Loucy (cell line): ENCODE results near the gene SPIRE2.
"Not testable (repeated sequence)": the region's sequence is repeated elsewhere in the genome, so short reads cannot be mapped to it uniquely, and the experiment has no call there.

Source experiments
- H2AFZ ChIP-seq: fragments of 200-600 bp; sonication (generic); 2 replicates; pipeline ENCODE4 v1.6.0; 2016; ENCODE audit warnings: antibody characterized with exemption, mild to moderate bottlenecking, low read length, moderate library complexity
- H3F3A ChIP-seq: fragments of 200-600 bp; 2 replicates; pipeline ENCODE4 v1.6.0; 2016; ENCODE audit warnings: antibody characterized with exemption, low read depth, mild to moderate bottlenecking
- H3K27me3 ChIP-seq: fragments of 200-600 bp; sonication (generic); 2 replicates; pipeline ENCODE4 v1.6.1; 2014; ENCODE audit warnings: low read length, mild to moderate bottlenecking; ENCODE audit not compliant: insufficient read depth, poor library complexity, severe bottlenecking
- H3K36me3 ChIP-seq: fragments of 200-600 bp; sonication (generic); 2 replicates; pipeline ENCODE4 v1.6.1; 2016; ENCODE audit warnings: low read length; ENCODE audit not compliant: insufficient read depth
- H3K4me1 ChIP-seq: fragments of 200-600 bp; sonication (generic); 2 replicates; pipeline ENCODE4 v1.5.1; 2014; ENCODE audit warnings: low read length, mild to moderate bottlenecking; ENCODE audit not compliant: insufficient read depth, poor library complexity, severe bottlenecking
- H3K4me2 ChIP-seq: fragments of 200-600 bp; sonication (generic); 2 replicates; pipeline ENCODE4 v1.6.0; 2014; ENCODE audit warnings: antibody characterized with exemption, low read length, low read depth, mild to moderate bottlenecking; ENCODE audit not compliant: poor library complexity, severe bottlenecking
- H3K4me3 ChIP-seq: fragments of 200-600 bp; sonication (generic); 2 replicates; pipeline ENCODE4 v1.5.1; 2014; ENCODE audit warnings: low read length, mild to moderate bottlenecking, mixed read lengths; ENCODE audit not compliant: poor library complexity, severe bottlenecking
- H3K79me2 ChIP-seq: fragments of 200-600 bp; sonication (generic); 2 replicates; pipeline ENCODE4 v1.6.1; 2014; ENCODE audit warnings: low read length; ENCODE audit not compliant: insufficient read depth
- H3K9ac ChIP-seq: fragments of 200-600 bp; sonication (generic); 2 replicates; pipeline ENCODE4 v1.6.0; 2014; ENCODE audit warnings: mild to moderate bottlenecking, low read depth, low read length, moderate library complexity; ENCODE audit not compliant: poor library complexity, severe bottlenecking
- H3K9me2 ChIP-seq: fragments of 200-600 bp; sonication (generic); replicated peaks from 2 replicates; pipeline ENCODE4 v1.6.1; 2016; ENCODE audit warnings: low read depth, low read length, mixed read lengths
- H3K9me3 ChIP-seq: fragments of 200-600 bp; sonication (generic); 2 replicates; pipeline ENCODE4 v1.6.1; 2014; ENCODE audit warnings: mild to moderate bottlenecking, antibody characterized with exemption, low read length, low read depth; ENCODE audit not compliant: insufficient read depth
- H4K20me1 ChIP-seq: fragments of 200-600 bp; sonication (generic); 2 replicates; pipeline ENCODE4 v1.6.0; 2014; ENCODE audit warnings: antibody characterized with exemption, low read length, mild to moderate bottlenecking; ENCODE audit not compliant: insufficient read depth, poor library complexity, severe bottlenecking
- CTCF ChIP-seq: fragments of 200-600 bp; sonication (generic); conservative IDR thresholded peaks from 2 replicates; pipeline ENCODE4 v1.5.1; 2014; ENCODE audit warnings: mild to moderate bottlenecking, antibody characterized with exemption, low read length
- EZH2phosphoT487 ChIP-seq: fragments of 200-600 bp; IDR thresholded peaks from 2 replicates; pipeline ENCODE4 v1.6.1; 2018; ENCODE audit warnings: antibody characterized with exemption, mild to moderate bottlenecking, moderate library complexity, borderline replicate concordance

The SPIRE2 gene

GRCh38 chr16:89829630-89830437, 1.6 kb downstream of the SPIRE2 start:
- no peaks in the 10 kb centered on the region for H3K79me2 ChIP-seq
- no peak for TF ChIP-seq CTCF
- no peak for TF ChIP-seq EZH2phosphoT487
- H3K9me2 ChIP-seq, result no peaks in the 10 kb centered on the region
- no peaks in the 10 kb centered on the region for H3F3A ChIP-seq
- H4K20me1 ChIP-seq, result no peaks in the 10 kb centered on the region
- H3K4me3 ChIP-seq, result no peak overlapping the region
- H3K9ac ChIP-seq, result no peak overlapping the region
- no peaks in the 10 kb centered on the region for H3K36me3 ChIP-seq
- no peaks in the 10 kb centered on the region for H3K4me1 ChIP-seq
- H2AFZ ChIP-seq, result no peak overlapping the region
- H3K4me2 ChIP-seq, result no peak overlapping the region
- no peaks in the 10 kb centered on the region for H3K27me3 ChIP-seq
- no peaks in the 10 kb centered on the region for H3K9me3 ChIP-seq

GRCh38 chr16:89831810-89832328, 3.6 kb downstream of the SPIRE2 start:
- Histone ChIP-seq H3K4me2 (no peak overlapping the region), H2AFZ (no peak overlapping the region), H3K9ac (no peak overlapping the region), H3K9me2 (no peaks in the 10 kb centered on the region), H3K4me1 (no peaks in the 10 kb centered on the region), H3K9me3 (no peaks in the 10 kb centered on the region), H3K36me3 (no peaks in the 10 kb centered on the region), H4K20me1 (no peaks in the 10 kb centered on the region), H3K4me3 (no peak overlapping the region), H3K79me2 (no peaks in the 10 kb centered on the region), H3K27me3 (no peaks in the 10 kb centered on the region), H3F3A (no peaks in the 10 kb centered on the region)
- TF ChIP-seq CTCF, result no peak
- TF ChIP-seq EZH2phosphoT487, result no peak

GRCh38 chr16:89833664-89834363, 5.5 kb downstream of the SPIRE2 start:
- not testable (repeated sequence) for H2AFZ ChIP-seq, H3K4me1 ChIP-seq, H3F3A ChIP-seq, H3K4me2 ChIP-seq, H3K27me3 ChIP-seq, H3K9me3 ChIP-seq, H3K9me2 ChIP-seq, H3K79me2 ChIP-seq, H4K20me1 ChIP-seq, H3K4me3 ChIP-seq, H3K36me3 ChIP-seq, H3K9ac ChIP-seq

DNA sequence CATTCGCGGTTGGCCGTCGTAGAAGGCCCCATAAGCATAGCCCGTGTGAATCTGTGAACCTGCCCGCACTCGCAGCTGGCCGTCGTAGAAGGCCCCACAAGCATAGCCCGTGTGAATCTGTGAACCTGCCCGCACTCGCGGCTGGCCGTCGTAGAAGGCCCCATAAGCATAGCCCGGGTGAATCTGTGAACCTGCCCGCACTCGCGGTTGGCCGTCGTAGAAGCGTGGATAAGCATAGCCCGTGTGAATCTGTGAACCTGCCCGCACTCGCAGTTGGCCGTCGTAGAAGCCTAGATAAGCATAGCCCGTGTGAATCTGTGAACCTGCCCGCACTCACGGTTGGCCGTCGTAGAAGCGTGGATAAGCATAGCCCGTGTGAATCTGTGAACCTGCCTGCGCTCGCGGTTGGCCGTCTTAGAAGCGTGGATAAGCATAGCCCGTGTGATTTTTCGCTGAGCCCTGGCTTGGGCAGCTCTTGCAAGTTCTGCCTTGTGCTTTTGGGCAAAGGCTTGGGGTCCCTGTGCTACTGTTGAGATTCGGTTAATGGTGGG, 6.6 kb downstream of the SPIRE2 start:
- not testable (repeated sequence) for H2AFZ ChIP-seq, H3K4me1 ChIP-seq, H3K9me3 ChIP-seq, H3F3A ChIP-seq, H3K4me3 ChIP-seq, H3K4me2 ChIP-seq, H3K9me2 ChIP-seq, H3K79me2 ChIP-seq, H3K9ac ChIP-seq, H3K27me3 ChIP-seq, H3K36me3 ChIP-seq, H4K20me1 ChIP-seq

DNA sequence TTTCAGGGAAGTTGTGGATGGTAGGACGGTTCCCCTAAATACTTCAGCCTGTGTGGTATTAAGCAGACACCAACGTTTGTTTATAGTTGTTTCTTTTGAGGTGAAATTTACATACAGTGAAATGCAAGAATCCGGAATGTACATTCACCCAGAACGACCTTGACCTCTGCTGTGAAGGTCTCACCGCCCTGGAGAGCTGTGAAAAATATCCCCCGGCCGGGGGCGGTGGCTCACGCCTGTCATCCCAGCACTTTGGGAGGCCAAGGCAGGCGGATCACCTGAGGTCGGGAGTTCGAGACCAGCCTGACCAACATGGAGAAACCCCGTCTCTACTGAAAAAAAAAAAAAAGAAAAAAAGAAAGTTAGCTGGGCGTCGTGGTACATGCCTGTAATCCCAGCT, 8.2 kb downstream of the SPIRE2 start:
- H3K4me2 ChIP-seq, H4K20me1 ChIP-seq, H2AFZ ChIP-seq, H3K79me2 ChIP-seq, H3K4me3 ChIP-seq, H3F3A ChIP-seq, H3K9me2 ChIP-seq, H3K9me3 ChIP-seq, H3K9ac ChIP-seq, H3K4me1 ChIP-seq, H3K27me3 ChIP-seq, H3K36me3 ChIP-seq: not testable (repeated sequence)
